ENCODE measurements around the gene SLC39A11.

DNA sequence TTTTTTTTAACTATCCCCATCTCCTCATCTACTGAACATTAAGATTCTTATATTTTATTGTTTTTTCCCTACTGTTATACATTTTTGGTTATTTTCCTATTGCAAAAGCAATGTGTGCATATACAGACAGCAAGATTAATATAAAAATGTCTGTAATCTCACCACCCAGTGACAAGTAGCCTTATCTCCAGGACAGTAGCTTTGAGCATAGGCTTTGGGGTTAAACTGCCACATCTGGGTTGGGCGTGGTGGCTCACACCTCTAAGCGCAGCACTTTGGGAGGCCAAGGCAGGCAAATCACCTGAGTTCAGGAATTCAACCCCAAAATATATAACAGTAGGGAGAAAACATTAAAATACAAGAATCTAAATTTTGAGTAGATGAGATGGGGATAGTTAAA, 44.9 kb upstream of the SLC39A11 start:
- TF ChIP-seq YY1 (IDR thresholded peaks at IDR 0.05; ENCODE audit: low read depth) (no peak), CTCF (IDR thresholded peaks at IDR 0.05) (no peak), POLR2AphosphoS5 (IDR thresholded peaks at IDR 0.05; ENCODE audit: low read depth, low read length) (no peak), EP300 (IDR thresholded peaks at IDR 0.05; ENCODE audit: borderline replicate concordance in 1 of 2, low read depth in 1 of 2, low read length in 1 of 2) (no peak), SIN3A (IDR thresholded peaks at IDR 0.05; ENCODE audit: borderline replicate concordance, low read depth, low read length) (no peak), SMC3 (IDR thresholded peaks at IDR 0.05; ENCODE audit: low read depth, low read length) (no peak), NRF1 (IDR thresholded peaks at IDR 0.05; ENCODE audit: low read depth, low read length) (no peak), TCF12 (IDR thresholded peaks at IDR 0.05) (no peak), RCOR1 (IDR thresholded peaks at IDR 0.05; ENCODE audit: low read length) (no peak), GABPA (IDR thresholded peaks at IDR 0.05; ENCODE audit: low read depth) (no peak), TAF1 (IDR thresholded peaks at IDR 0.05; ENCODE audit: borderline replicate concordance, low read depth, low read length) (no peak)
- TF ChIP-seq, protein P1, sequence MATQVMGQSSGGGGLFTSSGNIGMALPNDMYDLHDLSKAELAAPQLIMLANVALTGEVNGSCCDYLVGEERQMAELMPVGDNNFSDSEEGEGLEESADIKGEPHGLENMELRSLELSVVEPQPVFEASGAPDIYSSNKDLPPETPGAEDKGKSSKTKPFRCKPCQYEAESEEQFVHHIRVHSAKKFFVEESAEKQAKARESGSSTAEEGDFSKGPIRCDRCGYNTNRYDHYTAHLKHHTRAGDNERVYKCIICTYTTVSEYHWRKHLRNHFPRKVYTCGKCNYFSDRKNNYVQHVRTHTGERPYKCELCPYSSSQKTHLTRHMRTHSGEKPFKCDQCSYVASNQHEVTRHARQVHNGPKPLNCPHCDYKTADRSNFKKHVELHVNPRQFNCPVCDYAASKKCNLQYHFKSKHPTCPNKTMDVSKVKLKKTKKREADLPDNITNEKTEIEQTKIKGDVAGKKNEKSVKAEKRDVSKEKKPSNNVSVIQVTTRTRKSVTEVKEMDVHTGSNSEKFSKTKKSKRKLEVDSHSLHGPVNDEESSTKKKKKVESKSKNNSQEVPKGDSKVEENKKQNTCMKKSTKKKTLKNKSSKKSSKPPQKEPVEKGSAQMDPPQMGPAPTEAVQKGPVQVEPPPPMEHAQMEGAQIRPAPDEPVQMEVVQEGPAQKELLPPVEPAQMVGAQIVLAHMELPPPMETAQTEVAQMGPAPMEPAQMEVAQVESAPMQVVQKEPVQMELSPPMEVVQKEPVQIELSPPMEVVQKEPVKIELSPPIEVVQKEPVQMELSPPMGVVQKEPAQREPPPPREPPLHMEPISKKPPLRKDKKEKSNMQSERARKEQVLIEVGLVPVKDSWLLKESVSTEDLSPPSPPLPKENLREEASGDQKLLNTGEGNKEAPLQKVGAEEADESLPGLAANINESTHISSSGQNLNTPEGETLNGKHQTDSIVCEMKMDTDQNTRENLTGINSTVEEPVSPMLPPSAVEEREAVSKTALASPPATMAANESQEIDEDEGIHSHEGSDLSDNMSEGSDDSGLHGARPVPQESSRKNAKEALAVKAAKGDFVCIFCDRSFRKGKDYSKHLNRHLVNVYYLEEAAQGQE (IDR thresholded peaks at IDR 0.05; ENCODE audit: low read depth, low read length), result no peak
- TF ChIP-seq, protein P2, sequence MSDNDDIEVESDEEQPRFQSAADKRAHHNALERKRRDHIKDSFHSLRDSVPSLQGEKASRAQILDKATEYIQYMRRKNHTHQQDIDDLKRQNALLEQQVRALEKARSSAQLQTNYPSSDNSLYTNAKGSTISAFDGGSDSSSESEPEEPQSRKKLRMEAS (IDR thresholded peaks at IDR 0.05; ENCODE audit: low read depth), result no peak
